Cardiac fibroblast (primary cell): ENCODE data around the gene NUMA1.
A peak's percentile ranks its signal among the peaks of the same experiment; 100 is the strongest.

Experiments
- DNase-seq, 2 donors: peaks; one replicate each; pipeline versions ENCODE4 v3.0.0 to v3.0.0-alpha.2; 2010; ENCODE audit warnings: low read depth in 2 of 2
- H3K4me3 ChIP-seq, 2 donors: replicated peaks in 1 of 2; 1 replicate in 1 of 2; 2 replicates in 1 of 2; pipeline ENCODE4 v1.5.1; 2011; ENCODE audit warnings: low read depth in 2 of 2, low read length in 2 of 2, mild to moderate bottlenecking in 2 of 2, moderate library complexity in 1 of 2
- TF ChIP-seq, protein P1 (sequence below): IDR thresholded peaks from one replicate; pipeline ENCODE4 v1.5.1; 2011; ENCODE audit warnings: low read depth, mild to moderate bottlenecking, low read length, inconsistent platforms

NUMA1 gene, protein sequence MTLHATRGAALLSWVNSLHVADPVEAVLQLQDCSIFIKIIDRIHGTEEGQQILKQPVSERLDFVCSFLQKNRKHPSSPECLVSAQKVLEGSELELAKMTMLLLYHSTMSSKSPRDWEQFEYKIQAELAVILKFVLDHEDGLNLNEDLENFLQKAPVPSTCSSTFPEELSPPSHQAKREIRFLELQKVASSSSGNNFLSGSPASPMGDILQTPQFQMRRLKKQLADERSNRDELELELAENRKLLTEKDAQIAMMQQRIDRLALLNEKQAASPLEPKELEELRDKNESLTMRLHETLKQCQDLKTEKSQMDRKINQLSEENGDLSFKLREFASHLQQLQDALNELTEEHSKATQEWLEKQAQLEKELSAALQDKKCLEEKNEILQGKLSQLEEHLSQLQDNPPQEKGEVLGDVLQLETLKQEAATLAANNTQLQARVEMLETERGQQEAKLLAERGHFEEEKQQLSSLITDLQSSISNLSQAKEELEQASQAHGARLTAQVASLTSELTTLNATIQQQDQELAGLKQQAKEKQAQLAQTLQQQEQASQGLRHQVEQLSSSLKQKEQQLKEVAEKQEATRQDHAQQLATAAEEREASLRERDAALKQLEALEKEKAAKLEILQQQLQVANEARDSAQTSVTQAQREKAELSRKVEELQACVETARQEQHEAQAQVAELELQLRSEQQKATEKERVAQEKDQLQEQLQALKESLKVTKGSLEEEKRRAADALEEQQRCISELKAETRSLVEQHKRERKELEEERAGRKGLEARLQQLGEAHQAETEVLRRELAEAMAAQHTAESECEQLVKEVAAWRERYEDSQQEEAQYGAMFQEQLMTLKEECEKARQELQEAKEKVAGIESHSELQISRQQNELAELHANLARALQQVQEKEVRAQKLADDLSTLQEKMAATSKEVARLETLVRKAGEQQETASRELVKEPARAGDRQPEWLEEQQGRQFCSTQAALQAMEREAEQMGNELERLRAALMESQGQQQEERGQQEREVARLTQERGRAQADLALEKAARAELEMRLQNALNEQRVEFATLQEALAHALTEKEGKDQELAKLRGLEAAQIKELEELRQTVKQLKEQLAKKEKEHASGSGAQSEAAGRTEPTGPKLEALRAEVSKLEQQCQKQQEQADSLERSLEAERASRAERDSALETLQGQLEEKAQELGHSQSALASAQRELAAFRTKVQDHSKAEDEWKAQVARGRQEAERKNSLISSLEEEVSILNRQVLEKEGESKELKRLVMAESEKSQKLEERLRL (N-terminal part only)

DNA sequence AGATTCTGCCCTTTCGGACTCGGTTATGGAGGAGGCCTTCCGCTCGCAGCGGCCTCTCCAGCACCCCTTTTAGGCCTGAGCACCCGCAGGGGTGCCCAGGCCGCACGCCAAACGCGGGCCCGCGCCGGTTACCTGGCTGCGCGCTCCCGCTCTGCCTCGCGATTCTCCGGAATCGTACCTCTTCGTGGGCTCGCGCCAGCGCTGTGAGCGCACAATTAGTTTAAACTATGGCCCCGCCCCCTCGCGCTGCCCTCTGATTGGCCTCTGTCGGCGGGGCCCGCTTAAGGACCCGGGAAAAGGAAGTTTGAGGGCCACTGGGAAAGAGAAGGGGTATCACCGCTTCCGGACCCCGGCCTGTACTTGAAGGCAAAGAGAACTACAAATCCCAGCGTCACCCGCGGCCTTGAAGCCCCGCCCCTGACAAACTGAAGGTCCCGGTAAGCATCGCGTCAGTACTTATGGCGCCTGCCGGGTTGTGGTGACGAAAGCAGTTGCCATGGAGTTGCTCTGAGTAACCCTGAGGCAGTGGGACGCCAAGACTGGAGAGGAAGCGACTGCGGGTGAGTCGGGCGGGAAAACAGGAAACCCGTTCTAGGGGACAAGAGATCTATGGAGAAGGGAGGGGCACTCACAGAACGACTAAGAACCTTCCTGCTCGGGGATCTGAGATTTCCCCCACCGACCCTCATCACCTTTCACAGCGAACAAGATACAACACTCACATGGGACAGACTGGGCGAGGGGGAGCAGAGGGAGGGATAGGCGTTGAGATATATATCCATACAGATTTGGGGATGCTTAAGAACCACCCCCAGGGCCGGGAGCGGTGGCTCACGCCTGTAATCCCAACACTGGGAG is at the start of gene NUMA1, which contains the start of gene LRRC51:
Gene NUMA1, minus strand, starts transcription at position 217 of the 858 bp plus-strand sequence. CDS start 44,599 bp downstream, outside the sequence.
Gene LRRC51, plus strand, starts transcription at position 525 of the 858 bp plus-strand sequence. CDS start 8,234 bp downstream, outside the sequence.
- DNase-seq = peak; percentile 100
- TF ChIP-seq, protein P1, sequence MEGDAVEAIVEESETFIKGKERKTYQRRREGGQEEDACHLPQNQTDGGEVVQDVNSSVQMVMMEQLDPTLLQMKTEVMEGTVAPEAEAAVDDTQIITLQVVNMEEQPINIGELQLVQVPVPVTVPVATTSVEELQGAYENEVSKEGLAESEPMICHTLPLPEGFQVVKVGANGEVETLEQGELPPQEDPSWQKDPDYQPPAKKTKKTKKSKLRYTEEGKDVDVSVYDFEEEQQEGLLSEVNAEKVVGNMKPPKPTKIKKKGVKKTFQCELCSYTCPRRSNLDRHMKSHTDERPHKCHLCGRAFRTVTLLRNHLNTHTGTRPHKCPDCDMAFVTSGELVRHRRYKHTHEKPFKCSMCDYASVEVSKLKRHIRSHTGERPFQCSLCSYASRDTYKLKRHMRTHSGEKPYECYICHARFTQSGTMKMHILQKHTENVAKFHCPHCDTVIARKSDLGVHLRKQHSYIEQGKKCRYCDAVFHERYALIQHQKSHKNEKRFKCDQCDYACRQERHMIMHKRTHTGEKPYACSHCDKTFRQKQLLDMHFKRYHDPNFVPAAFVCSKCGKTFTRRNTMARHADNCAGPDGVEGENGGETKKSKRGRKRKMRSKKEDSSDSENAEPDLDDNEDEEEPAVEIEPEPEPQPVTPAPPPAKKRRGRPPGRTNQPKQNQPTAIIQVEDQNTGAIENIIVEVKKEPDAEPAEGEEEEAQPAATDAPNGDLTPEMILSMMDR = no peak
- peak within 1 kb of the TSS; percentile 61 to 75 for H3K4me3 ChIP-seq

DNA sequence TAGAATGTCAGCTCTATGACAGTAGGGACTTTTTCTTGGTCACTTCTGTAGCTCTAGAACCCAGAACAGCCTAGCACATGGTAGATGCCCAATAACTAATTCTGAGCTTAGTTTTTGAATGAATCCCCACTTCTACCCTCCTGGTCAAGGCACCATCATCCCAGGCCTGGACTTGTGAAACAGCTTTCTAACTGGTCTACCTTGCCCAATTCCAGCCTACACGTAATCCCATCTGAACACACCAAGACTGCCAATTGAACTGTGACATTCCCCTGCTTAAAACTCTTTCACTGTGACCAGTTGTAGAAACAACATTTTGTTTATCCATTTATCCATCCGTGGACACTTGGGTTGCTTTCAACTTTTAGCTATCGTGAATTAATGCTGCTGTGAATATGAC is 49.0 kb upstream of the NUMA1 start:
- TF ChIP-seq, protein P1 = no peak
- DNase-seq = no peak

DNA sequence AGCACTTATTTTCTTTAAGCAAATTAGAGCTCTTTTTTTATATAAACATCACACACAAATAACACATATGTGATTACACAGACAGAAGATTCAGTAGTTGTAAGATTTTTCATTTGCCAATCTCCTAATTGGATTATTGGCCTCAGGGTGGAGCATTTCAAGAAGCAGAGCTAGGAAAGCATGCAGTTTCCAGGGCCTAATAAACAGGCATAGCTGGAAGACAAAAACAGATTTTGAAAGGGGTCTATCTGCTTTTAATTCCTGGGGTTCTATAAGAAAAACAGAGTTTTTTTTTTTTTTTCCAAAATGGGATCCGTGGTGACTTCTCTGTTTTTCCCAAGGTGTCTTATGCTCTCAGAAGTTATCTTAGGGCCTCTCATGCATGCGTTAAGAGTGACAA is 47.6 kb upstream of the NUMA1 start:
- H3K4me3 ChIP-seq = no peak overlapping the region
- no peak for DNase-seq
- TF ChIP-seq, protein P1 = no peak

More for the DNA sequence above, 49.0 kb upstream of the NUMA1 start:
- H3K4me3 ChIP-seq = no peak overlapping the region

DNA sequence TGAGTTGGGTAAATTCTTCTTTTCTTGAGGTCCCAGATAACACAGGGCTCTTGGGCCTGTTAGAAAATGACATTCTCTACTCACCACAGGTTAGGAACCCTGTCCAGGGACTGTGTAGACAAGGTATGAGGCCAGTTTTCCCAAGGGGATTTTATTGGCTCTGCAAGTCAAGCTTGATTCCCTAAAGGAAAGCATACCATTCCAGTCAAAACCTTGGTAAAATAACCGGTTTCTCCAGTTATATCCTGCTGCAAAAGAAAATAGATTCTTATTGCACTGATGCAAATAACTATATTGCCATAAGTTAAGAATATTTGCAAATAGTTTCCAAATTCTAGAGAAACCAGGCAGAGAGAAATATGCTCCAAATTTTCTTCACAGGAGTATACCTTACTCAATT is 45.6 kb upstream of the NUMA1 start:
- TF ChIP-seq, protein P1 = no peak
- no peak for DNase-seq
- H3K4me3 ChIP-seq = no peak overlapping the region

DNA sequence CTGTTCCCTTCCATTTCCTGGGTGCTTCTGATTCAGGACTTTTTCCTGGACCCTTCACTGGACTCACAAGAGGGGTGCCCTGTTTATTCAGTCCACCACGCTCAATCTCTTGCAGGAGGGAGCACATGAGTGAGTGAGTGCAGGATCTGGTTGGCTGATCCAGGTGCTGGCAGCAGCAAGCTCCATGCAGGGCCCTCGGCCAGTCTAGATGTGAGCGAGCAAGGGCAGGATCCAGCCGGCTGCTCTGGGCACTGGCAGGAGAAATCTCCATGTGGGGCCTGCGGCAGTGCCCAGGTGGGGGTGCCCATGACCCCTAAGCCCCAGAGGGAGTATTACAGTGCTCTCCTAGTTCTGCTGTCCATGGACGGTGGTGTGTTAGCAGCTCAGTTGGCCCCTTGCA is 43.7 kb upstream of the NUMA1 start:
- no peak for DNase-seq
- no peak overlapping the region for H3K4me3 ChIP-seq
- TF ChIP-seq, protein P1 = no peak
